Brain pericyte (primary cell): ENCODE measurements around the gene CALR.
"Not testable (repeated sequence)": the region's sequence is repeated elsewhere in the genome, so short reads cannot be mapped to it uniquely, and the experiment has no call there.

Source experiments
- DNase-seq: peaks from one replicate; pipeline ENCODE4 v3.0.0-alpha.2; 2012; ENCODE audit warnings: low read depth, low spot score

CALR gene

GRCh38 chr19:12933287-12934072 is 4.9 kb upstream of the CALR start, which contains the start of gene FARSA:
FARSA (minus strand) TSS chr19:12933711; CDS start chr19:12933696, 15 bp downstream.
- DNase-seq, result no peak

GRCh38 chr19:12935071-12935470 is 3.3 kb upstream of the CALR start:
- no peak for DNase-seq

- DNase-seq, result no peak
Observed at GRCh38 chr19:12936582-12936981, 1.8 kb upstream of the CALR start.

GRCh38 chr19:12937093-12937926 is 1.1 kb upstream of the CALR start:
- DNase-seq, result no peak

DNA sequence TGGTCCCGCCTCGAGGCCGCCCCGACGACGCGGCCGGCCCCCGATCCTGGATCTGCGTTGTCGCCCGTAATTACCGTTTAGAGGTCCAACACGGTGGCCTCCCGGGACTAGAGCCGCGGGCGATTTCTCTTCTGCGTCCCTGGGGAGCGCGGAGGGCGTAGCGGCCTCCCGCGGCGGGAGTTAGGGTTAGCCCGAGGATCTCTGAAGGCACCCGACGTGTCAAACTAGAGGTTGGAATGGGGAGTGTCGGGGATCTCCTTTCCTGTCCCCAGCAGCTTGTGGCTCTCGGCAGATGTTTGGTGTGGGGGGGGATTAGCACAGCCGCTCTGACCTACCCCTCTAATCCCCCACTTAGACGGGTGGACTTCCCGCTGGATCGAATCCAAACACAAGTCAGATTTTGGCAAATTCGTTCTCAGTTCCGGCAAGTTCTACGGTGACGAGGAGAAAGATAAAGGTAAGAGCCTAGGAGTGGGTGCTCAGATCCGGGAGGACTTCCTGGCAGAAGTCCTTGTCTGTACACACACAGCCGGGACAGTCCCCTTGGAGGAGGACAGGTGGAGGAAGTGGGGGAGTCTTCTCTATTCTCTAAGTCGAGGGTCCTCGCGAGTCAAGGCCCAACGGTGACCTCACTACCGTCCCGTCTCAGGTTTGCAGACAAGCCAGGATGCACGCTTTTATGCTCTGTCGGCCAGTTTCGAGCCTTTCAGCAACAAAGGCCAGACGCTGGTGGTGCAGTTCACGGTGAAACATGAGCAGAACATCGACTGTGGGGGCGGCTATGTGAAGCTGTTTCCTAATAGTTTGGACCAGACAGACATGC is 581 bp downstream of the CALR start:
- no peak for DNase-seq

DNA sequence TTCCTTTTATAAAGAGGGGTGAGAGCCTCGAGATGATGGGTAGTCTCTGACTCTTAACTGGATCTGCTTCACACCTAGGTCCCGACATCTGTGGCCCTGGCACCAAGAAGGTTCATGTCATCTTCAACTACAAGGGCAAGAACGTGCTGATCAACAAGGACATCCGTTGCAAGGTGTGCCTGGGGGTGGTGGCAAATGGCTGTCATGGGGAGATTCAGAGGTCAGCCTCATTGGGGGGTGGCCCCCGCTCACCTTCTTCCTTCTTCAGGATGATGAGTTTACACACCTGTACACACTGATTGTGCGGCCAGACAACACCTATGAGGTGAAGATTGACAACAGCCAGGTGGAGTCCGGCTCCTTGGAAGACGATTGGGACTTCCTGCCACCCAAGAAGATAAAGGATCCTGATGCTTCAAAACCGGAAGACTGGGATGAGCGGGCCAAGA is 1.6 kb downstream of the CALR start:
- no peak for DNase-seq

GRCh38 chr19:12940897-12941296 is 2.5 kb downstream of the CALR start:
- DNase-seq, result no peak

DNA sequence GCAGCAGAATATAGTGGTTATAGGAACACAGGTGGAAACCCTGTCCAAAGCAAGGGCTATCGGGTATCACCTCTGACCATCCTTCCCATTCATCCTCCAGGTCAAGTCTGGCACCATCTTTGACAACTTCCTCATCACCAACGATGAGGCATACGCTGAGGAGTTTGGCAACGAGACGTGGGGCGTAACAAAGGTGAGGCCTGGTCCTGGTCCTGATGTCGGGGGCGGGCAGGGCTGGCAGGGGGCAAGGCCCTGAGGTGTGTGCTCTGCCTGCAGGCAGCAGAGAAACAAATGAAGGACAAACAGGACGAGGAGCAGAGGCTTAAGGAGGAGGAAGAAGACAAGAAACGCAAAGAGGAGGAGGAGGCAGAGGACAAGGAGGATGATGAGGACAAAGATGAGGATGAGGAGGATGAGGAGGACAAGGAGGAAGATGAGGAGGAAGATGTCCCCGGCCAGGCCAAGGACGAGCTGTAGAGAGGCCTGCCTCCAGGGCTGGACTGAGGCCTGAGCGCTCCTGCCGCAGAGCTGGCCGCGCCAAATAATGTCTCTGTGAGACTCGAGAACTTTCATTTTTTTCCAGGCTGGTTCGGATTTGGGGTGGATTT is 5.1 kb downstream of the CALR start:
- no peak for DNase-seq

DNA sequence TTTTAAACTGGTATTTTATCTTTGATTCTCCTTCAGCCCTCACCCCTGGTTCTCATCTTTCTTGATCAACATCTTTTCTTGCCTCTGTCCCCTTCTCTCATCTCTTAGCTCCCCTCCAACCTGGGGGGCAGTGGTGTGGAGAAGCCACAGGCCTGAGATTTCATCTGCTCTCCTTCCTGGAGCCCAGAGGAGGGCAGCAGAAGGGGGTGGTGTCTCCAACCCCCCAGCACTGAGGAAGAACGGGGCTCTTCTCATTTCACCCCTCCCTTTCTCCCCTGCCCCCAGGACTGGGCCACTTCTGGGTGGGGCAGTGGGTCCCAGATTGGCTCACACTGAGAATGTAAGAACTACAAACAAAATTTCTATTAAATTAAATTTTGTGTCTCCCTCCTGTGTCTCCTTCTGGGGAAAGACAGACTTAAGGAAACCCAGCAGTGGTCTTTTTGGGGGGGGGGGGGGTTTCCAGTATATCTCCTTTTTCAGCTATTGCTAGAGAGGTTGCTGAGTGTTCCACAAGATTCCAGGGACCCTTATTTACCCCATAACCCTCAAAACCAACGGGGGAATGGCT is 5.8 kb downstream of the CALR start:
- DNase-seq, result no peak

GRCh38 chr19:12945479-12946091 is 7.2 kb downstream of the CALR start, which contains the start of gene RAD23A:
RAD23A (plus strand) TSS chr19:12945862; CDS start chr19:12945949, 87 bp downstream.
- DNase-seq, result peak; percentile 97

DNA sequence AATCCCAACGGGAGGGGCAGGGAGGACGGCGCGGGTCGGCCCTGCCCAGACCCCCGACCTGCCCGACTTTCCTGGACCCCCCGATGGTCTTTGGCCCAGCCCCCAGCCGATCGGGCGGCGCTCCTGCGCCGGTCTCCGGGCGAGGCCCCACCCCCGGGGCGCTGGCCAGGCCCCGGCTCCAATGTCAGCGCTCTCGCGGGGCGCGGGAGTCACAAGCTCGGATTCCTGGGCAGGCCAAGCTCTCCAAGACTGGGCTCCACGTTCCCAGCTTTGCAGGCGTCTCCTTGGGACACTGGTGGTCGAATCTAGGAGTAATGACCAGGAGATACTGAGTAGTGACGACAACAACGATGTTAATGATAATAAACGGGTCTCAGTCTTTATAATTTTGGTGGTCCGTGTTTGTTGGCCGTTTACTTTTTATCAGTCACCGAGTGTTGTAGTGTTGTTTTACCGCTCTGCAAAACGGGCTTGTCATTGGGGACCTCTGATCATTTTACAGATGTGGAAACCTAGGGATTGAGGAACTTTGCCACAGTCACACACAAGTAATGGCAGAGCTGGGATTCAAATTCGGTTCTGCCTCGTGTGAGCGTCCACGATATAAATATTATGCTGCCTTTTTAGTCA is 7.8 kb downstream of the CALR start:
- no peak for DNase-seq

GRCh38 chr19:12946731-12947496 is 8.5 kb downstream of the CALR start:
- DNase-seq, result no peak

DNA sequence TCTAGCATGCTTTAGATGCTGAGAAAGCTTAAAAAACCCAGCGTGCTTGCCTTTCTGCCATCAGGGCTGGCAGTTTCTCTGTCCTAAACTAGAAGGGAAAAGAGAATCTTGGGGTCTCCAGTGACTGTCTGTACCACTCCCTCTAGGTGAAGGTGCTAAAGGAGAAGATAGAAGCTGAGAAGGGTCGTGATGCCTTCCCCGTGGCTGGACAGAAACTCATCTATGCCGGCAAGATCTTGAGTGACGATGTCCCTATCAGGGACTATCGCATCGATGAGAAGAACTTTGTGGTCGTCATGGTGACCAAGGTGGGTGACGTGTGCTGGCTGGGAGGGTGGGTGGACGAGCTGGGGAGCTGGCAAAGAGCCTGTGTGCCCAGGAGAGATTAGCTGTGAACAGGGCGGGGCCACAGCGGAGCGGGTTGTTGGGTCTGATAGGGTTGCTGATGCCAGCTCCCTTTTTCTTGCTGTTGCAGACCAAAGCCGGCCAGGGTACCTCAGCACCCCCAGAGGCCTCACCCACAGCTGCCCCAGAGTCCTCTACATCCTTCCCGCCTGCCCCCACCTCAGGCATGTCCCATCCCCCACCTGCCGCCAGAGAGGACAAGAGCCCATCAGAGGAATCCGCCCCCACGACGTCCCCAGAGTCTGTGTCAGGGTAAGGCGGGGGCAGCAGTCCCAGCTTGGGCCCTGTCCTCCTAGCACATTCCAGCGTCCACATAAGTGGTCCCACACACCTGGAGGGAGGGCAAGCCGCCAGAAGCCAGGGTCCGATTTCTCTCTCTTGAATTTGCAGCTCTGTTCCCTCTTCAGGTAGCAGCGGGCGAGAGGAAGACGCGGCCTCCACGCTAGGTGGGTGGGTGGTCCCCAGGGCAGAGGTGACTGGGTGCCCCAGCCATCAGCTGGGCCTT is 9.5 kb downstream of the CALR start:
- DNase-seq, result no peak

- DNase-seq, result no peak
Observed at GRCh38 chr19:12948612-12949362, 10.4 kb downstream of the CALR start.

DNA sequence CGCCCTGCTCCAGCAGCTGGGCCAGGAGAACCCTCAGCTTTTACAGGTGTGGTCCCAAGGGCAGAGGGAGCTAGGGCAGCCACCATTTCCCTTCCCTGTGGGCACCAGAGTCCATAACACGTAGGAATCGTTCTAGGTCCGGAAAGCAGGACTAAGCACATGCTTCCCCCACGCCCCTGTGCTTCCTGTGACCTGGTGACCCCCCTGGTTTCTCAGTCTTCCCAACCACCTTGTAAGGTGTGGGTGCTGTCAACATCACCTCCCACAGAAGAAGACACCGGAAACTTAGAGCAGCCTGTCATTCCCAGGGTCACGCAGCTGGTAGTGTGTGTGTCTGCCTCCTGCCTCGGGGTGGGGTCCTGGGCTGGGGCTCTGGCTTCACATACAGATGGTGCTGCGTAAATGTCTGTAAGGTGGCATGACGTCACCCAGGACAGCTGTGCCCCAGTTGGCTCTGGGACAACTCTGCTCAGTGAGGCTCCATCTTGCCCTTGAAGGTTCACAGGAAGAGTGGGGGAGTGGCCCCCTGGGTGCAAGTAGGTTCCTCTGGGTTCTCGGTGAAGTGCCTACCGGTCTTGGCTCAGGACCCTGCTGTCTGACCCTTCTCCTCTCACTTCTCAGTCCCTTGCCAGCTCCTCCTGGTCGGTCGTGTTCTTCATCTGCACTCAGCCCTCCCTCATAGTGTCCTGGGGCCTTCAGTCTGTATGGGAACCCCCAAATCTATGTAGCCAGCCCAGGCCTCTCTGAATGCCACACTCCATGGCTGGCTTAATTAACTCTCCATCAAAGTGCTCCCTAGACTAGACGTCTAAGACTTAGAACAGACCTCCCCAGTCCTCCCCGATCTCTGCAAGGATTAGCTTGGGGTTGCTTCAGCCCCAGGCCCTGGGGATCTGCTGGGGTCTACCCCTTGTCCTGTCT is 11.2 kb downstream of the CALR start:
- no peak for DNase-seq

DNA sequence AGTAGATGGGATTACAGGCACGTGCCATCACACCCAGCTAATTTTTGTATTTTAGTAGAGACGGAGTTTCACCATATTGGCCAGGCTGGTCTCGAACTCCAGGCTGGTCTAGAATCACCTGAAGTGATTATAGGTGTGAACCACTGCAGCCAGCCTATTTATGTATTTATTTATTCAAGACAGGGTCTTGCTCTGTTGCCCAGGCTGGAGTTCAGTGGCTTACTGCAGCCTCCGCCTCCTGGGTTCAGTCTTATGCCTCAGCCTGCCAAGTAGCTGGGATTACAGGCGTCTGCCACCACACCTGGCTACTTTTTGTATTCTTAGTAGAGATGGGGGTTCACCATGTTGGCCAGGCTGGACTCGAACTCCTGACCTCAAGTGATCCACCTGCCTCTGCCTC is 13.6 kb downstream of the CALR start:
- DNase-seq, result not testable (repeated sequence)
